AG04450 (cell line): ENCODE results near the gene PTPN9. TPM values are rescaled to one million over a fixed set of nuclear protein-coding genes. Genes with fewer than 3 reads are reported as not detected.

Experiments used
- CTCF ChIA-PET: fragments of 300-600, 350-600 bp; formaldehyde crosslinking; extraction: SDS; loops from one replicate; lab custom pipeline; 2022; ENCODE audit warnings: antibody characterized with exemption, inconsistent platforms; lab: Charles Lee
- POLR2A ChIA-PET: fragments of 350-600 bp; formaldehyde crosslinking; extraction: SDS; loops from one replicate; lab custom pipeline; 2021; ENCODE audit warnings: antibody characterized with exemption, inconsistent platforms; lab: Yijun Ruan, JAX
- DNase-seq: peaks from one replicate; pipeline ENCODE4 v3.0.0-alpha.2; 2011; ENCODE audit warnings: low read depth, low spot score
- H3K27ac ChIP-seq: one replicate; pipeline ENCODE4 v1.5.1; 2012; ENCODE audit warnings: low read depth, low read length, control low read depth
- H3K27me3 ChIP-seq: one replicate; pipeline ENCODE4 v1.6.0; 2012; ENCODE audit warnings: low read length; ENCODE audit not compliant: control insufficient read depth, insufficient read depth
- H3K4me3 ChIP-seq: 2 replicates; pipeline ENCODE4 v1.5.1; 2011; ENCODE audit warnings: mild to moderate bottlenecking, low read depth, low read length, control low read depth
- H3K9me3 ChIP-seq: 2 replicates; pipeline ENCODE4 v1.5.1; 2012; ENCODE audit warnings: low read length; ENCODE audit not compliant: control insufficient read depth, insufficient read depth
- CTCF ChIP-seq: IDR thresholded peaks from 2 replicates; pipeline ENCODE4 v1.5.1; 2011; ENCODE audit warnings: low read depth, low read length, control low read depth, inconsistent platforms
- polyA plus RNA-seq: library from polyadenylated mRNA; depleted of rRNA; stranded (reverse); fragments of >200 nt; gene quantifications from 2 replicates; pipeline ENCODE4 v1.2.3, GENCODE V29; 2011

The PTPN9 gene
- polyA plus RNA-seq, 1 experiment, result 49.6 TPM

GRCh38 chr15:75620058-75620820, 41.1 kb upstream of the PTPN9 start:
- no peak for DNase-seq

GRCh38 chr15:75616766-75617165, 37.7 kb upstream of the PTPN9 start:
- no peak for DNase-seq
- ChIA-PET CTCF (no interaction called here), POLR2A (no interaction called here)
- Histone ChIP-seq H3K27me3 (no peaks in the 10 kb centered on the region), H3K9me3 (no peaks in the 10 kb centered on the region), H3K4me3 (no peak overlapping the region), H3K27ac (no peak overlapping the region)
- TF ChIP-seq CTCF, result no peak

More at GRCh38 chr15:75620058-75620820, 41.1 kb upstream of the PTPN9 start:
- CTCF ChIA-PET, result interaction anchor here (0.8 to 2.0 kb wide), 9 partner anchors 18 to 252 kb away, joined by 3 to 12 read pairs (median 4); partner anchors contain the start of genes MAN2C1 and SNX33
- no peaks in the 10 kb centered on the region; the same call in 1 of the 2 replicates for H3K9me3 ChIP-seq
- no peak for TF ChIP-seq CTCF
- H3K27me3 ChIP-seq, result no peaks in the 10 kb centered on the region
- POLR2A ChIA-PET, result interaction anchor here (0.8 to 2.6 kb wide), 9 partner anchors 18 to 168 kb away, joined by 3 to 18 read pairs (median 4); partner anchors contain the start of genes IMP3, SIN3A and SNX33
- H3K27ac ChIP-seq, result peak overlapping the region; percentile 92
- H3K4me3 ChIP-seq, result peak overlapping the region; percentile 30

- Histone ChIP-seq H3K9me3 (no peaks in the 10 kb centered on the region), H3K4me3 (no peak overlapping the region), H3K27ac (no peak overlapping the region), H3K27me3 (no peaks in the 10 kb centered on the region)
- ChIA-PET CTCF (interaction anchor here (1.7 kb wide), 1 partner anchor 9 kb away, joined by 5 read pairs; no protein-coding TSS in a partner anchor), POLR2A (no interaction called here)
- no peak for DNase-seq
- TF ChIP-seq CTCF, result no peak
Measured at GRCh38 chr15:75606711-75607699, 27.9 kb upstream of the PTPN9 start.

- ChIA-PET CTCF (interaction anchor here (1.7 kb wide), 1 partner anchor 8 kb away, joined by 5 read pairs; no protein-coding TSS in a partner anchor), POLR2A (no interaction called here)
- Histone ChIP-seq H3K27ac (no peak overlapping the region), H3K27me3 (no peaks in the 10 kb centered on the region), H3K9me3 (no peaks in the 10 kb centered on the region), H3K4me3 (no peak overlapping the region)
- DNase-seq, result no peak
- TF ChIP-seq CTCF, result no peak
Measured at GRCh38 chr15:75606026-75606425, 26.9 kb upstream of the PTPN9 start.
